Measurements from ENCODE around the gene LRRN1. TPM values are rescaled to one million over a fixed set of nuclear protein-coding genes. Genes with fewer than 3 reads are reported as not detected.

The LRRN1 gene
- total RNA-seq, 4 donors from 2014 or later, result 7.5 to 13.3 (median 9.8) TPM

GRCh38 chr3:3771567-3771966 is 27.7 kb upstream of the LRRN1 start:
- no peak for DNase-seq (ENCODE audit: low spot score in 2 of 2)
- TF ChIP-seq EP300 (IDR thresholded peaks at IDR 0.05) (no peak), POLR2A (IDR thresholded peaks at IDR 0.05) (no peak)
- TF ChIP-seq, protein P1, sequence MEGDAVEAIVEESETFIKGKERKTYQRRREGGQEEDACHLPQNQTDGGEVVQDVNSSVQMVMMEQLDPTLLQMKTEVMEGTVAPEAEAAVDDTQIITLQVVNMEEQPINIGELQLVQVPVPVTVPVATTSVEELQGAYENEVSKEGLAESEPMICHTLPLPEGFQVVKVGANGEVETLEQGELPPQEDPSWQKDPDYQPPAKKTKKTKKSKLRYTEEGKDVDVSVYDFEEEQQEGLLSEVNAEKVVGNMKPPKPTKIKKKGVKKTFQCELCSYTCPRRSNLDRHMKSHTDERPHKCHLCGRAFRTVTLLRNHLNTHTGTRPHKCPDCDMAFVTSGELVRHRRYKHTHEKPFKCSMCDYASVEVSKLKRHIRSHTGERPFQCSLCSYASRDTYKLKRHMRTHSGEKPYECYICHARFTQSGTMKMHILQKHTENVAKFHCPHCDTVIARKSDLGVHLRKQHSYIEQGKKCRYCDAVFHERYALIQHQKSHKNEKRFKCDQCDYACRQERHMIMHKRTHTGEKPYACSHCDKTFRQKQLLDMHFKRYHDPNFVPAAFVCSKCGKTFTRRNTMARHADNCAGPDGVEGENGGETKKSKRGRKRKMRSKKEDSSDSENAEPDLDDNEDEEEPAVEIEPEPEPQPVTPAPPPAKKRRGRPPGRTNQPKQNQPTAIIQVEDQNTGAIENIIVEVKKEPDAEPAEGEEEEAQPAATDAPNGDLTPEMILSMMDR (IDR thresholded peaks at IDR 0.05), result no peak
- no peak overlapping the region for H3K4me3 ChIP-seq
- H3K27me3 ChIP-seq, result no peaks in the 10 kb centered on the region
- peaks cover 0 to 9% (median 0%) of the 10 kb centered on the region in 4 donors for H3K4me1 ChIP-seq
- H3K27ac ChIP-seq, result no peak overlapping the region
- H3K9me3 ChIP-seq, result peaks cover 0 to 18% (median 5%) of the 10 kb centered on the region in 4 donors
- peaks cover 0 to 14% (median 0%) of the 10 kb centered on the region in 3 donors for H3K36me3 ChIP-seq
- 67 to 76% methylated on average over 1 of the region's 1 CpG for WGBS, 2 donors

DNA sequence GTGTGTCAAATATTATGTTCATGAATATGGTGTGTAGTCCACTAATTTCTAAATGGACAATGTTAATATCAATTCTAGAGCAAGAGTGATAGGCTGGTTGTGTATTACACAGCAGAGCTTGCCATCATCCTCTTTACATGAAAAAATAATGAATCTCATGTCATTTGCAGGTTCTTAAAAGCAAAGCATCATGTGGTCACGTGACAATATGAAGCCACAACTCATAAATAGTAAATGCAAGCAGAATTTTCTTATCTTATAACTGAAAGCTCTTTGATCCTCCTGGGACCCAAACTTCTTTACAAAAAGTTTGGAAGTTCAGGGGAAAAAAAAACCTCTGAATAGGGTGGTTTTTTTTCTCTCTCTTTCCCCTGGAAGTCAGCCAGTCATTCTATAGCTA is 26.9 kb upstream of the LRRN1 start:
- TF ChIP-seq POLR2A (IDR thresholded peaks at IDR 0.05) (no peak), EP300 (IDR thresholded peaks at IDR 0.05) (no peak)
- H3K4me3 ChIP-seq, result no peak overlapping the region
- 76 to 83% methylated on average over 1 of the region's 1 CpG for WGBS, 2 donors

GRCh38 chr3:3772920-3773319 is 26.3 kb upstream of the LRRN1 start:
- Histone ChIP-seq H3K36me3 (peaks cover 0 to 27% (median 0%) of the 10 kb centered on the region in 3 donors), H3K27ac (no peak overlapping the region), H3K27me3 (no peaks in the 10 kb centered on the region), H3K9me3 (peaks cover 0 to 18% (median 5%) of the 10 kb centered on the region in 4 donors), H3K4me3 (no peak overlapping the region), H3K4me1 (peaks cover 0 to 9% (median 0%) of the 10 kb centered on the region in 4 donors)
- no peak for DNase-seq (ENCODE audit: low spot score in 2 of 2)
- TF ChIP-seq POLR2A (IDR thresholded peaks at IDR 0.05), result no peak
- TF ChIP-seq EP300 (IDR thresholded peaks at IDR 0.05), result no peak
- TF ChIP-seq, protein P1 (IDR thresholded peaks at IDR 0.05), result no peak
- whole genome bisulfite sequencing, 2 donors, result 62 to 67% methylated on average over 7 of the region's 7 CpGs

More for the DNA sequence above, 26.9 kb upstream of the LRRN1 start:
- Histone ChIP-seq H3K9me3 (peaks cover 0 to 18% (median 5%) of the 10 kb centered on the region in 4 donors), H3K4me1 (peaks cover 0 to 9% (median 0%) of the 10 kb centered on the region in 4 donors), H3K27ac (no peak overlapping the region), H3K27me3 (no peaks in the 10 kb centered on the region), H3K36me3 (peaks cover 0 to 21% (median 0%) of the 10 kb centered on the region in 3 donors)
- DNase-seq (ENCODE audit: low spot score in 2 of 2), result no peak

DNA sequence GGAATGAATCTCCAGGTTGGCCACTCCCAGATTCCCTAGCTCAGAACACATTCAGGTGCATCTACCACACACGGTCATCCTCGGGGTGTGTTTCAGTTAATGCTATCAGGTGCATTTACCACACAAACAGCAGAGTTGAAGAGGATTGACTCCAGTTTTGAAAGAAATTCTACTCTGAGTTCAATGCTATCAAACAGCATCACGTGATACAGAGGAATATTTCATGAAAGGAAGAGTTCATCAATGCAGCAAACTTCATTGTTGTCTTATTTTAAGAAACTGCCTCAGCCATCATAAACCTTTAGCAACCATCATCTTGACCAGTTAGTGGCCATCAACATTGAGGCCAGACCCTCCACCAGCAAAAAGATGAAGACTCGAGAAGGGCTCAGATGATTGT is 22.6 kb upstream of the LRRN1 start:
- no peak overlapping the region for H3K4me3 ChIP-seq
- WGBS, 2 donors, result 92 to 95% methylated on average over 4 of the region's 4 CpGs
- peaks cover 0 to 35% (median 0%) of the 10 kb centered on the region in 3 donors for H3K36me3 ChIP-seq
- TF ChIP-seq POLR2A (IDR thresholded peaks at IDR 0.05) (no peak), EP300 (IDR thresholded peaks at IDR 0.05) (no peak)
- TF ChIP-seq, protein P1 (IDR thresholded peaks at IDR 0.05), result no peak
- H3K27ac ChIP-seq, result no peak overlapping the region
- no peak for DNase-seq (ENCODE audit: low spot score in 2 of 2)
- H3K9me3 ChIP-seq, result peaks cover 0 to 18% (median 5%) of the 10 kb centered on the region in 4 donors
- peaks cover 0 to 2% (median 0%) of the 10 kb centered on the region in 4 donors for H3K4me1 ChIP-seq
- no peaks in the 10 kb centered on the region for H3K27me3 ChIP-seq

- peaks cover 0 to 18% (median 5%) of the 10 kb centered on the region in 4 donors for H3K9me3 ChIP-seq
- H3K4me3 ChIP-seq, result no peak overlapping the region
- H3K27me3 ChIP-seq, result no peaks in the 10 kb centered on the region
- TF ChIP-seq, protein P1 (IDR thresholded peaks at IDR 0.05), result no peak
- no peak for TF ChIP-seq POLR2A (IDR thresholded peaks at IDR 0.05)
- TF ChIP-seq EP300 (IDR thresholded peaks at IDR 0.05), result no peak
- H3K27ac ChIP-seq, result no peak overlapping the region
- DNase-seq (ENCODE audit: low spot score in 2 of 2), result no peak
- no peaks in the 10 kb centered on the region for H3K4me1 ChIP-seq
- H3K36me3 ChIP-seq, result peaks cover 0 to 35% (median 0%) of the 10 kb centered on the region in 3 donors
Observed at GRCh38 chr3:3778216-3778615, 21.0 kb upstream of the LRRN1 start.

All from tibial nerve (tissue), 4 donors.